CD4-positive, alpha-beta memory T cell (primary cell): ENCODE data around the gene AGAP6. TPM values are rescaled to one million over a fixed set of nuclear protein-coding genes. Genes with fewer than 3 reads are reported as not detected.
"Not testable (repeated sequence)": the region's sequence is repeated elsewhere in the genome, so short reads cannot be mapped to it uniquely, and the experiment has no call there.

Source experiments
- CTCF ChIA-PET: fragments of 350-600 bp; sonication (Branson Sonifier 250); formaldehyde crosslinking; loops from one replicate; lab custom pipeline; 2021; ENCODE audit warnings: inconsistent platforms; ENCODE audit not compliant: partially characterized antibody; lab: Charles Lee
- POLR2A ChIA-PET: fragments of 350-600 bp; sonication (Branson Sonifier 250); formaldehyde crosslinking; loops from one replicate; lab custom pipeline; 2021; ENCODE audit not compliant: partially characterized antibody; lab: Charles Lee
- DNase-seq, 5 donors: peaks; one replicate each; pipeline versions ENCODE4 v3.0.0 to v3.0.0-alpha.2; 2020 to 2022; ENCODE audit warnings: mixed read lengths in 1 of 5
- H3K27ac ChIP-seq: one replicate; pipeline ENCODE4 v1.7.0; 2013; ENCODE audit warnings: low read depth, low read length
- H3K27me3 ChIP-seq: 2 replicates; pipeline ENCODE4 v1.7.0; 2013; ENCODE audit warnings: mild to moderate bottlenecking, low read length, moderate library complexity; ENCODE audit not compliant: insufficient read depth
- H3K36me3 ChIP-seq: 2 replicates; pipeline ENCODE4 v1.7.0; 2013; ENCODE audit warnings: mild to moderate bottlenecking, low read length, moderate library complexity; ENCODE audit not compliant: insufficient read depth
- H3K4me1 ChIP-seq: 2 replicates; pipeline ENCODE4 v1.7.0; 2013; ENCODE audit warnings: mild to moderate bottlenecking, low read length, moderate library complexity; ENCODE audit not compliant: insufficient read depth
- H3K4me3 ChIP-seq, 2 donors: one replicate each; pipeline ENCODE4 v1.7.0; 2013; ENCODE audit warnings: low read length in 2 of 2, mild to moderate bottlenecking in 1 of 2
- H3K9me3 ChIP-seq, 2 donors: one replicate each; pipeline ENCODE4 v1.7.0; 2013; ENCODE audit warnings: low read length in 2 of 2, control low read depth in 1 of 2; ENCODE audit not compliant: control insufficient read depth in 1 of 2
- H3K27ac Mint-ChIP-seq, 7 donors: one replicate each; pipeline ENCODE4 v1.8.0; 2020 to 2021; ENCODE audit warnings: mixed read lengths in 7 of 7, mild to moderate bottlenecking in 6 of 7, inconsistent platforms in 3 of 7, moderate library complexity in 3 of 7
- H3K27me3 Mint-ChIP-seq, 2 donors: one replicate each; pipeline ENCODE4 v1.8.0; 2020 to 2021; ENCODE audit warnings: mixed read lengths in 2 of 2
- H3K36me3 Mint-ChIP-seq, 2 donors: one replicate each; pipeline ENCODE4 v1.8.0; 2020 to 2021; ENCODE audit warnings: mixed read lengths in 2 of 2, inconsistent platforms in 1 of 2, mild to moderate bottlenecking in 1 of 2
- H3K4me1 Mint-ChIP-seq, 4 donors: one replicate each; pipeline ENCODE4 v1.8.0; 2020 to 2021; ENCODE audit warnings: mixed read lengths in 4 of 4, mild to moderate bottlenecking in 1 of 4
- H3K4me3 Mint-ChIP-seq, 8 donors: one replicate each; pipeline ENCODE4 v1.8.0; 2020 to 2021; ENCODE audit warnings: mixed read lengths in 8 of 8, mild to moderate bottlenecking in 7 of 8, moderate library complexity in 6 of 8, inconsistent platforms in 3 of 8
- H3K9me3 Mint-ChIP-seq, 8 donors: one replicate each; pipeline ENCODE4 v1.8.0; 2020 to 2021; ENCODE audit warnings: mixed read lengths in 8 of 8, mild to moderate bottlenecking in 5 of 8, inconsistent platforms in 3 of 8, moderate library complexity in 1 of 8
- intact Hi-C: fragments of 100-400 bp; cut with micrococcal nuclease; formaldehyde crosslinking; loops from one replicate; pipeline ENCODE4 v1.15.1; 2023
- polyA plus RNA-seq, 2 donors: library from polyadenylated mRNA; unstranded; fragments of 300-500 nt; fragmentation: Illumina TruSeq; gene quantifications; one replicate each; pipeline ENCODE4 v1.2.3, GENCODE V29; 2021
- total RNA-seq, 2 experiments: library from RNA; stranded (reverse); gene quantifications; one replicate each; pipeline ENCODE4 v1.2.3, GENCODE V29; 2021

The AGAP6 gene
- total and polyA plus RNA-seq, 4 experiments from 2014 or later = 0.49 to 22.4 (median 11.0) TPM

GRCh38 chr10:50015596-50016220 lies 27.5 kb downstream of the AGAP6 start:
- H3K9me3 Mint-ChIP-seq, DNase-seq, intact Hi-C loops: not testable (repeated sequence)

GRCh38 chr10:50016926-50017325 lies 28.7 kb downstream of the AGAP6 start:
- H3K36me3 ChIP-seq, H3K9me3 ChIP-seq, H3K4me3 Mint-ChIP-seq, H3K27ac ChIP-seq, H3K27me3 Mint-ChIP-seq, POLR2A ChIA-PET, H3K36me3 Mint-ChIP-seq, H3K4me1 Mint-ChIP-seq, CTCF ChIA-PET, H3K27ac Mint-ChIP-seq, intact Hi-C loops, H3K27me3 ChIP-seq, H3K4me1 ChIP-seq, H3K9me3 Mint-ChIP-seq, DNase-seq, H3K4me3 ChIP-seq: not testable (repeated sequence)

More at GRCh38 chr10:50015596-50016220, 27.5 kb downstream of the AGAP6 start:
- H3K9me3 ChIP-seq, H3K36me3 Mint-ChIP-seq, H3K27me3 Mint-ChIP-seq, H3K27ac ChIP-seq, H3K4me3 Mint-ChIP-seq, H3K36me3 ChIP-seq, H3K4me3 ChIP-seq, CTCF ChIA-PET, H3K27me3 ChIP-seq, H3K4me1 ChIP-seq, H3K4me1 Mint-ChIP-seq, POLR2A ChIA-PET: not testable (repeated sequence)
- peak overlapping the region in 2 of 7 donors; percentile 18 to 31 for H3K27ac Mint-ChIP-seq

GRCh38 chr10:50017646-50018045 lies 29.4 kb downstream of the AGAP6 start:
- H3K4me3 Mint-ChIP-seq, CTCF ChIA-PET, H3K27ac Mint-ChIP-seq: not testable (repeated sequence)

GRCh38 chr10:50019279-50019678 lies 31.1 kb downstream of the AGAP6 start:
- H3K9me3 Mint-ChIP-seq, H3K4me1 Mint-ChIP-seq, H3K9me3 ChIP-seq, H3K4me3 Mint-ChIP-seq, H3K27me3 Mint-ChIP-seq, DNase-seq, H3K36me3 ChIP-seq, H3K36me3 Mint-ChIP-seq, H3K27me3 ChIP-seq, CTCF ChIA-PET, H3K4me1 ChIP-seq, H3K27ac ChIP-seq, POLR2A ChIA-PET, H3K4me3 ChIP-seq, intact Hi-C loops: not testable (repeated sequence)
- peak overlapping the region in 1 of 7 donors; percentile 25 for H3K27ac Mint-ChIP-seq

More at GRCh38 chr10:50017646-50018045, 29.4 kb downstream of the AGAP6 start:
- DNase-seq, H3K4me3 ChIP-seq, H3K4me1 ChIP-seq, H3K9me3 Mint-ChIP-seq, H3K27me3 Mint-ChIP-seq, H3K9me3 ChIP-seq, H3K27ac ChIP-seq, H3K27me3 ChIP-seq, H3K4me1 Mint-ChIP-seq, intact Hi-C loops, POLR2A ChIA-PET, H3K36me3 ChIP-seq, H3K36me3 Mint-ChIP-seq: not testable (repeated sequence)

- CTCF ChIA-PET, H3K9me3 Mint-ChIP-seq, H3K36me3 Mint-ChIP-seq, H3K4me3 Mint-ChIP-seq, DNase-seq, H3K4me3 ChIP-seq, H3K27ac ChIP-seq, H3K4me1 ChIP-seq, H3K36me3 ChIP-seq, H3K27me3 Mint-ChIP-seq, POLR2A ChIA-PET, H3K9me3 ChIP-seq, intact Hi-C loops, H3K4me1 Mint-ChIP-seq, H3K27me3 ChIP-seq: not testable (repeated sequence)
- peak overlapping the region in 1 of 7 donors; percentile 15 for H3K27ac Mint-ChIP-seq
Measured at GRCh38 chr10:50020451-50021024, 32.3 kb downstream of the AGAP6 start.

- no peak for DNase-seq
- POLR2A ChIA-PET = no interaction called here
Measured at GRCh38 chr10:50021646-50022045, 33.4 kb downstream of the AGAP6 start.

GRCh38 chr10:50024716-50025383 lies 36.6 kb downstream of the AGAP6 start:
- H3K4me1 ChIP-seq, H3K27ac Mint-ChIP-seq, H3K27me3 ChIP-seq, H3K36me3 ChIP-seq, H3K36me3 Mint-ChIP-seq, H3K27ac ChIP-seq, H3K9me3 Mint-ChIP-seq, CTCF ChIA-PET, H3K9me3 ChIP-seq, H3K4me3 ChIP-seq, H3K4me1 Mint-ChIP-seq, intact Hi-C loops, H3K4me3 Mint-ChIP-seq, DNase-seq, POLR2A ChIA-PET: not testable (repeated sequence)
- peaks cover 21 to 24% of the 10 kb centered on the region in 2 donors for H3K27me3 Mint-ChIP-seq

More at GRCh38 chr10:50021646-50022045, 33.4 kb downstream of the AGAP6 start:
- Histone ChIP-seq H3K9me3 (no peaks in the 10 kb centered on the region), H3K27ac (no peak overlapping the region), H3K27me3 (no peaks in the 10 kb centered on the region), H3K4me1 (no peaks in the 10 kb centered on the region), H3K4me3 (no peak overlapping the region), H3K36me3 (no peaks in the 10 kb centered on the region)
- intact Hi-C loops = no loop called here
- CTCF ChIA-PET = no interaction called here
- Mint-ChIP-seq H3K4me1 (no peaks in the 10 kb centered on the region), H3K27ac (peak overlapping the region in 1 of 7 donors; percentile 46), H3K4me3 (peak overlapping the region in 1 of 8 donors; percentile 3), H3K36me3 (no peaks in the 10 kb centered on the region), H3K27me3 (peaks cover 13 to 14% of the 10 kb centered on the region in 2 donors), H3K9me3 (peaks cover 0 to 2% (median 0%) of the 10 kb centered on the region in 8 donors)
